ENCODE measurements around the gene PRPF8.

Gene PRPF8

DNA sequence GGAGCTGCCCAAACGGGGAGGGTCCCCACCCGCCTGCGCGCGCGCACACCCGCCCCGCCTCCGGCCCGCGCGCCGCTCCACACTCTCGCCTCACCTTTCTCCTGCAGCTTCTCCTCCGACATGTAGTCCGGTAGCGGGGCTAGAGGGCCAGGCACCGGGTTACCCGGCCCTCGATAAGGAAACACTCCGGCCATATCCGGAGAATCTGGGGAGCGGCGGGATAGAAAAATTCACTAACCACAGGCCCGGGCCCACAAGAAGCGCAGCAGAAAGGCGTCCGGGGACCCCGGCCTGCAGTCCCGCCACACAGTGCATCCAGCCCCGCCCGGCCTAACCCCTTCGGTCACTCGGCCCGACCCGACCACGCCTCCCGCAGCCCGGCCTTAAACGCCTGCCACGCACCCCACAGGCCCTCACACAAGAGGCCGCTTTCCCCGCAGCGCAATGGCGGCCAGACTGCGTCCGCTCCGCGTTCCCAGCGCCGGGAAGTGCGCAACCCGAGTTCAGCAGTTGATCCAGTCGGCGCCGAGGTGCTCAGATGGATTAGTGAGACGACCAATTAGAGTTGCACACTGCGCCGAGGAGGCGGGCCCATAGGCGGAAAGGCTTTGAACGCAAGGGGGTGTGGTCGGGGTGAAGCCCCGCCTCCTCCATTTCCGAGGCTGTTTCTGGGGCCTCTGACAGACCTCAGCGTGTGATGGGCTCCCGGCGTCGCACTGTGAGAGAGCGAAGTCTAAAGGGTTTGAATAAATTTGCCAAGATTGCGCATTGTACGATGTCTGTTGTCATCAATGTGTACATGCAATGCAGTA, at the start of gene PRPF8:
TSS of gene PRPF8 (minus strand) at position 490 of the 812 bp plus-strand sequence. CDS start at position 194, 296 bp downstream.
- peaks cover 48% of the 10 kb centered on the region for H3K36me3 Mint-ChIP-seq (ENCODE audit: low read depth)
- DNase-seq: peak; percentile 98
- peak within 1 kb of the TSS; percentile 100 for H3K27ac Mint-ChIP-seq
- H3K4me3 Mint-ChIP-seq: peak within 1 kb of the TSS; percentile 98
- peaks cover 19% of the 10 kb centered on the region for H3K9me3 Mint-ChIP-seq
- H3K27me3 Mint-ChIP-seq (ENCODE audit: low read depth, poor library complexity): peaks cover 12% of the 10 kb centered on the region
- TF ChIP-seq, protein P1, sequence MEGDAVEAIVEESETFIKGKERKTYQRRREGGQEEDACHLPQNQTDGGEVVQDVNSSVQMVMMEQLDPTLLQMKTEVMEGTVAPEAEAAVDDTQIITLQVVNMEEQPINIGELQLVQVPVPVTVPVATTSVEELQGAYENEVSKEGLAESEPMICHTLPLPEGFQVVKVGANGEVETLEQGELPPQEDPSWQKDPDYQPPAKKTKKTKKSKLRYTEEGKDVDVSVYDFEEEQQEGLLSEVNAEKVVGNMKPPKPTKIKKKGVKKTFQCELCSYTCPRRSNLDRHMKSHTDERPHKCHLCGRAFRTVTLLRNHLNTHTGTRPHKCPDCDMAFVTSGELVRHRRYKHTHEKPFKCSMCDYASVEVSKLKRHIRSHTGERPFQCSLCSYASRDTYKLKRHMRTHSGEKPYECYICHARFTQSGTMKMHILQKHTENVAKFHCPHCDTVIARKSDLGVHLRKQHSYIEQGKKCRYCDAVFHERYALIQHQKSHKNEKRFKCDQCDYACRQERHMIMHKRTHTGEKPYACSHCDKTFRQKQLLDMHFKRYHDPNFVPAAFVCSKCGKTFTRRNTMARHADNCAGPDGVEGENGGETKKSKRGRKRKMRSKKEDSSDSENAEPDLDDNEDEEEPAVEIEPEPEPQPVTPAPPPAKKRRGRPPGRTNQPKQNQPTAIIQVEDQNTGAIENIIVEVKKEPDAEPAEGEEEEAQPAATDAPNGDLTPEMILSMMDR (IDR thresholded peaks at IDR 0.05): no peak
- H3K4me1 Mint-ChIP-seq: peaks cover 34% of the 10 kb centered on the region

- Mint-ChIP-seq H3K4me1 (peaks cover 44% of the 10 kb centered on the region), H3K4me3 (no peak overlapping the region), H3K27ac (no peak overlapping the region), H3K27me3 (ENCODE audit: low read depth, poor library complexity) (peaks cover 4% of the 10 kb centered on the region), H3K9me3 (peaks cover 8% of the 10 kb centered on the region), H3K36me3 (ENCODE audit: low read depth) (peaks cover 10% of the 10 kb centered on the region)
- TF ChIP-seq, protein P1 (IDR thresholded peaks at IDR 0.05): no peak
- DNase-seq: no peak
Observed at GRCh38 chr17:1733759-1734158, 49.1 kb upstream of the PRPF8 start.

DNA sequence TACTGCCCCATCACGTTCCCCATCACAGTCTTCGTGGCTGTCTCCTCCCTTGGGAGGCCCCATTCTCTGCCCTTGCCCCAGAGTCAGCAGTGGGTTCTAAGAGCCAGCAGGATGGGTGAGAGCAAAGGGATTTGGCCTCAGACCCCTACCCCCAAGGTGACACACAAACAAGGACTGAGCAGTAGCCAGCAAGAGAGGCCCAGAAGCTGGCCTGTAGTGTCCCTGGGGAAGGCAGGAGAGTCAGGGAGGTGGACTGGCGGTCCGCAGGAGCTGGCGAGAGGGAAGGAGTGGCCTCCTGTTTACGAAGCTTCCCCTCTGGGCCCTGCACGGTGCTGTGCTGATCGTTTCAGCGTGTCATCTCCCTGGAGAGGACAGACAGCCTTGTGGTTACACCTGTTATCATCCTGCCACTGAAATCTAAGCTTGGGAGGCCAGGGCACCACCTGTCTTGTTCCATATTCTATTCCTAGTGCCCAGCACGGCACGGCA, 48.2 kb upstream of the PRPF8 start:
- H3K27ac Mint-ChIP-seq: no peak overlapping the region
- H3K36me3 Mint-ChIP-seq (ENCODE audit: low read depth): peaks cover 6% of the 10 kb centered on the region
- H3K4me1 Mint-ChIP-seq: peaks cover 50% of the 10 kb centered on the region
- no peak for DNase-seq
- H3K9me3 Mint-ChIP-seq: peaks cover under 1% of the 10 kb centered on the region
- no peak overlapping the region for H3K4me3 Mint-ChIP-seq
- no peaks in the 10 kb centered on the region for H3K27me3 Mint-ChIP-seq (ENCODE audit: low read depth, poor library complexity)
- TF ChIP-seq, protein P1 (IDR thresholded peaks at IDR 0.05): no peak

DNA sequence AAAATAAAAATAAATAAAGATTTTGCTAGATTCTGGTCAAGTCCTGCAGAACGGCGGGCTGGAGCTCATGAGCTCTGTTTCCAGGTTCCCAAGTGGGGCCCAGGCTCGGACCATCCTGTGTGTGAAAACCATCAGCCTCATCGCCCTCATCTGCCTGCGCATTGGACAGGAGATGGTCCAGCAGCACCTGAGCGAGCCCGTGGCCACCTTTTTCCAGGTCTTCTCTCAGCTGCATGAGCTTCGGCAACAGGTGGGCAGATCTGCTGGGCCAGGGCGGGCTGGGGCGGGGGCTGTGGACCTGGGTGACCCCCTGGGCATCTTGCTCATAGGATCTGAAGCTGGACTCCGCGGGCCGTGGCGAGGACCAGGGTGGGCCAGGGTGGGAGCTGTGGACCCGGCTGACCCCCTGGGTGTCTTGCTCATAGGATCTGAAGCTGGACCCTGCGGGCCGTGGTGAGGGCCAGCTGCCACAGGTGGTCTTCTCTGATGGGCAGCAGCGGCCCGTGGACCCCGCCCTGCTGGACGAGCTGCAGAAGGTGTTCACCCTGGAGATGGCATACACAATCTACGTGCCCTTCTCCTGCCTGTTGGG, 47.7 kb upstream of the PRPF8 start:
- Mint-ChIP-seq H3K27me3 (ENCODE audit: low read depth, poor library complexity) (no peaks in the 10 kb centered on the region), H3K27ac (no peak overlapping the region), H3K9me3 (no peaks in the 10 kb centered on the region), H3K4me1 (peaks cover 44% of the 10 kb centered on the region), H3K36me3 (ENCODE audit: low read depth) (peaks cover 5% of the 10 kb centered on the region), H3K4me3 (no peak overlapping the region)
- no peak for DNase-seq
- TF ChIP-seq, protein P1 (IDR thresholded peaks at IDR 0.05): no peak

DNA sequence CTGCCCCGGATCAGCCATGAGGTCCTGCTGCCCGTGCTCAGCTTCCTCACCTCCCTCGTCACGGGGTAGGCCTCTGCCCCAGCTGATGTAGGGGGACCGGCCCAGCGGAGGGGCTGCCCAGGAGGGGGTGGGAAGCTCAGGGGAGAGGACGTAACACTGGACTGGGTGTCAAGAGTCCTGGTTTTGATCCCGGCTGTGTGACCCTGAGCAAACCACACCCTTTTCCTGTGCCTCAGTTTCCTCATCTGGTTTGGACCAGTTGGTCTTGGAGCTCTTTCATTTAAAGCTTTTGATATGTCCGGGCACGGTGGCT, 46.5 kb upstream of the PRPF8 start:
- TF ChIP-seq, protein P1 (IDR thresholded peaks at IDR 0.05): no peak
- Mint-ChIP-seq H3K4me1 (peaks cover 33% of the 10 kb centered on the region), H3K9me3 (no peaks in the 10 kb centered on the region), H3K27me3 (ENCODE audit: low read depth, poor library complexity) (no peaks in the 10 kb centered on the region), H3K4me3 (no peak overlapping the region), H3K27ac (no peak overlapping the region), H3K36me3 (ENCODE audit: low read depth) (no peaks in the 10 kb centered on the region)
- no peak for DNase-seq
